HEK293 (cell line): Measurements from ENCODE around the gene NTSR1.

Experiments used
- MZF1 ChIP-seq: fragments of 450-650 bp; formaldehyde crosslinking; IDR thresholded peaks from 2 replicates; pipeline ENCODE4 v1.5.1; 2017; ENCODE audit warnings: missing biosample characterization, missing genetic modification characterization, borderline replicate concordance
- PBX3 ChIP-seq: sonication (generic); formaldehyde crosslinking; IDR thresholded peaks from 2 replicates; pipeline ENCODE4 v1.8.1; 2022; ENCODE audit warnings: mild to moderate bottlenecking, moderate library complexity, missing genetic modification reagents
- ZBTB26 ChIP-seq: fragments of 450-650 bp; formaldehyde crosslinking; optimal IDR thresholded peaks from 2 replicates; pipeline ENCODE3; 2016; ENCODE audit warnings: missing biosample characterization, mild to moderate bottlenecking, missing genetic modification characterization
- ZBTB6 ChIP-seq: fragments of 450-650 bp; formaldehyde crosslinking; IDR thresholded peaks from 2 replicates; pipeline ENCODE4 v1.5.1; 2017; ENCODE audit warnings: missing biosample characterization, missing genetic modification characterization
- ZNF121 ChIP-seq: fragments of 450-650 bp; formaldehyde crosslinking; IDR thresholded peaks from 2 replicates; pipeline ENCODE4 v1.5.1; 2016; ENCODE audit warnings: missing biosample characterization, missing genetic modification characterization
- ZNF138 ChIP-seq: fragments of 450-650 bp; formaldehyde crosslinking; IDR thresholded peaks from 2 replicates; pipeline ENCODE4 v1.5.1; 2016; ENCODE audit warnings: missing biosample characterization, missing genetic modification characterization, borderline replicate concordance
- ZNF140 ChIP-seq: fragments of 450-650 bp; formaldehyde crosslinking; IDR thresholded peaks from 2 replicates; pipeline ENCODE4 v1.5.1; 2016; ENCODE audit warnings: missing biosample characterization, missing genetic modification characterization
- ZNF148 ChIP-seq: fragments of 450-650 bp; formaldehyde crosslinking; IDR thresholded peaks from 2 replicates; pipeline ENCODE4 v1.5.0; 2017; ENCODE audit warnings: missing biosample characterization, missing genetic modification characterization, borderline replicate concordance
- ZNF157 ChIP-seq: fragments of 450-650 bp; formaldehyde crosslinking; IDR thresholded peaks from 2 replicates; pipeline ENCODE4 v1.5.1; 2016; ENCODE audit warnings: missing biosample characterization, missing genetic modification characterization
- ZNF174 ChIP-seq: fragments of 450-650 bp; formaldehyde crosslinking; IDR thresholded peaks from 2 replicates; pipeline ENCODE4 v1.5.0; 2017; ENCODE audit warnings: missing biosample characterization, mild to moderate bottlenecking, missing genetic modification characterization
- ZNF19 ChIP-seq: fragments of 450-650 bp; formaldehyde crosslinking; IDR thresholded peaks from 2 replicates; pipeline ENCODE4; 2016; ENCODE audit warnings: missing biosample characterization, missing genetic modification characterization, low read depth
- ZNF221 ChIP-seq: fragments of 450-650 bp; formaldehyde crosslinking; IDR thresholded peaks from 2 replicates; pipeline ENCODE4 v1.5.1; 2017; ENCODE audit warnings: missing biosample characterization, missing genetic modification characterization, borderline replicate concordance
- ZNF24 ChIP-seq: fragments of 450-650 bp; formaldehyde crosslinking; IDR thresholded peaks from 2 replicates; pipeline ENCODE4 v1.5.1; 2016; ENCODE audit warnings: missing biosample characterization, missing genetic modification characterization
- ZNF26 ChIP-seq: fragments of 450-650 bp; formaldehyde crosslinking; IDR thresholded peaks from 2 replicates; pipeline ENCODE4 v1.5.1; 2016; ENCODE audit warnings: missing biosample characterization, missing genetic modification characterization
- ZNF274 ChIP-seq, 2 experiments: fragments of 200-500 bp in 1 of 2; fragments of 450-650 bp in 1 of 2; sonication (Bioruptor generic) in 1 of 2; formaldehyde crosslinking in 1 of 2; IDR thresholded peaks; 2 replicates each; pipeline versions ENCODE4 v1.5.1 to v1.6.1; 2014 to 2016; ENCODE audit warnings: borderline replicate concordance in 1 of 2, inconsistent platforms in 1 of 2, low read length in 1 of 2, missing biosample characterization in 1 of 2, missing genetic modification characterization in 1 of 2
- ZNF362 ChIP-seq: fragments of 450-650 bp; formaldehyde crosslinking; IDR thresholded peaks from 2 replicates; pipeline ENCODE4 v1.5.1; 2016; ENCODE audit warnings: missing biosample characterization, missing genetic modification characterization
- ZNF473 ChIP-seq: fragments of 450-650 bp; formaldehyde crosslinking; IDR thresholded peaks from 2 replicates; pipeline ENCODE4 v1.5.1; 2017; ENCODE audit warnings: missing biosample characterization, missing genetic modification characterization
- ZNF501 ChIP-seq: fragments of 450-650 bp; formaldehyde crosslinking; IDR thresholded peaks from 2 replicates; pipeline ENCODE4 v1.5.1; 2016; ENCODE audit warnings: missing biosample characterization, missing genetic modification characterization
- ZNF514 ChIP-seq: fragments of 450-650 bp; formaldehyde crosslinking; IDR thresholded peaks from 2 replicates; pipeline ENCODE4 v1.5.1; 2016; ENCODE audit warnings: missing biosample characterization, missing genetic modification characterization
- ZNF530 ChIP-seq: fragments of 450-650 bp; formaldehyde crosslinking; IDR thresholded peaks from 2 replicates; pipeline ENCODE4 v1.5.1; 2016; ENCODE audit warnings: low read depth, missing biosample characterization, missing genetic modification characterization
- ZNF600 ChIP-seq: fragments of 450-650 bp; formaldehyde crosslinking; IDR thresholded peaks from 2 replicates; pipeline ENCODE4 v1.5.1; 2016; ENCODE audit warnings: missing biosample characterization, missing genetic modification characterization
- ZNF624 ChIP-seq: fragments of 450-650 bp; formaldehyde crosslinking; IDR thresholded peaks from 2 replicates; pipeline ENCODE4 v1.5.1; 2017; ENCODE audit warnings: missing biosample characterization, missing genetic modification characterization
- ZNF629 ChIP-seq: fragments of 450-650 bp; formaldehyde crosslinking; IDR thresholded peaks from 2 replicates; pipeline ENCODE4 v1.5.1; 2017; ENCODE audit warnings: missing biosample characterization, missing genetic modification characterization
- ZSCAN23 ChIP-seq: fragments of 450-650 bp; formaldehyde crosslinking; IDR thresholded peaks from 2 replicates; pipeline ENCODE4 v1.5.1; 2016; ENCODE audit warnings: missing biosample characterization, missing genetic modification characterization

Gene NTSR1

GRCh38 chr20:62668441-62669027, 40.1 kb upstream of the NTSR1 start (continued):
- TF ChIP-seq ZNF514 (no peak), ZNF174 (no peak), ZNF362 (tag by site-specific recombination) (no peak), ZNF19 (tag by site-specific recombination) (no peak), ZNF148 (tag by site-specific recombination) (no peak), ZNF530 (tag by site-specific recombination) (no peak), ZNF629 (tag by site-specific recombination) (0 out of 2 replicates have a peak, but pooled peaks have one; percentile 21), ZNF501 (tag by site-specific recombination) (no peak), ZNF138 (tag by site-specific recombination) (no peak), PBX3 (0 out of 2 replicates have a peak, but pooled peaks have one; percentile 50), ZSCAN23 (tag by site-specific recombination) (no peak), ZBTB26 (no peak), ZBTB6 (no peak), ZNF121 (tag by site-specific recombination) (no peak), ZNF221 (tag by site-specific recombination) (no peak), ZNF473 (tag by site-specific recombination) (no peak), ZNF24 (tag by site-specific recombination) (no peak), ZNF26 (tag by site-specific recombination) (no peak), ZNF157 (tag by site-specific recombination) (no peak), ZNF140 (tag by site-specific recombination) (no peak), ZNF624 (tag by site-specific recombination) (no peak), ZNF600 (no peak), MZF1 (tag by site-specific recombination) (0 out of 2 replicates have a peak, but pooled peaks have one; percentile 70), ZNF274 (IDR thresholded peaks at IDR 0.05; ENCODE audit: low read length) (no peak), ZNF274 (tag by site-specific recombination; IDR thresholded peaks at IDR 0.05; ENCODE audit: borderline replicate concordance) (no peak)
